Measurements from ENCODE around the gene GALNT14.
"Not testable (repeated sequence)": the region's sequence is repeated elsewhere in the genome, so short reads cannot be mapped to it uniquely, and the experiment has no call there.

GALNT14 gene

DNA sequence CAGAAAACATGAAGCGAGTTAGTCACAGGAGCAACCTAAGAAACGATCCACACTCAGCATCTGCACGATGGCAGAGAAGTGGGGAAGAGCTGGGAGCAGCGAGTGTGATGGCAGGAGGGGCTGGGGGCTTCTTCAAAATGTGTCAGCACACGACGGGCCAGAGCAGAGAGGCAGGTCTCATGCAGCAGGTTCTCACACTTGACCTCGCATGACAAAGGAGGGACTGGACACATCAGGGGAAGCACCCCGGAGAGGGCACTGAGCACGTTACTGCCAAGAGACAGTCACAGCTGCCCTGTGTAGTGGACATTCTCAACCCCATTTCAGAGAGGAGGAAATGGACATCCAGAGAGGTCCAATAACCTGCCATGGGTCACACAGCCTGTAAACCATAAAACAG is 226.9 kb downstream of the GALNT14 start:
- in situ Hi-C loops (cut with MboI; ENCODE audit: low sequenced_read_pairs), result no loop called here

DNA sequence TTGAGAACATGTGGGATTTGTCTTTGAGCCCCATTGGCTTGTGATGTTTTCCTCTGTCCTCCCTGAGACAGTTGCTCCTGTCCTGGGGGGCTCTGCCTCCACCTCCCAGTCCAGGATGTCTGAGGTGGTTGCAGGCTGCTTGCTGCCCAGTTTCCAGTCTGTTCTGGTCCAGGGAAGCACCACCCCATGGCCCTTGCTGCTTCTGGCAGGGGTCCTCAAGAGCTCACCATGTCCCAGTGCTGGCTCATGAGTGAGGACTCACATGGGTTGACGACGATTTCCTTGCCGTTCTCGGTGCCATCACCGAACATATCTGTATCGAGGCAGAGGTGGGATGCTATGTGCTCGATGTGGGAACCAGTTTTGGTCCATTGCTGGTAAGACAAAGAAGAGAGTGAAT is 227.6 kb downstream of the GALNT14 start:
- in situ Hi-C loops (cut with MboI; ENCODE audit: low sequenced_read_pairs), result no loop called here

DNA sequence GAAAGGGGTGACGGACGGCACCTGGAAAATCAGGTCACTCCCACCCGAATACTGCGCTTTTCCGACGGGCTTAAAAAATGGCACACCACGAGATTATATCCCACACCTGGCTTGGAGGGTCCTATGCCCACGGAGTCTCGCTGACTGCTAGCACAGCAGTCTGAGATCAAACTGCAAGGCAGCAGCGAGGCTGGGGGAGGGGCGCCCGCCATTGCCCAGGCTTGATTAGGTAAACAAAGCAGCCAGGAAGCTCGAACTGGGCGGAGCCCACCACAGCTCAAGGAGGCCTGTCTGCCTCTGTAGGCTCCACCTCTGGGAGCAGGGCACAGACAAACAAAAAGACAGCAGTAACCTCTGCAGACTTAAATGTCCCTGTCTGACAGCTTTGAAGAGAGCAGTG is 233.8 kb downstream of the GALNT14 start:
- in situ Hi-C loops (cut with MboI; ENCODE audit: low sequenced_read_pairs), result not testable (repeated sequence)

DNA sequence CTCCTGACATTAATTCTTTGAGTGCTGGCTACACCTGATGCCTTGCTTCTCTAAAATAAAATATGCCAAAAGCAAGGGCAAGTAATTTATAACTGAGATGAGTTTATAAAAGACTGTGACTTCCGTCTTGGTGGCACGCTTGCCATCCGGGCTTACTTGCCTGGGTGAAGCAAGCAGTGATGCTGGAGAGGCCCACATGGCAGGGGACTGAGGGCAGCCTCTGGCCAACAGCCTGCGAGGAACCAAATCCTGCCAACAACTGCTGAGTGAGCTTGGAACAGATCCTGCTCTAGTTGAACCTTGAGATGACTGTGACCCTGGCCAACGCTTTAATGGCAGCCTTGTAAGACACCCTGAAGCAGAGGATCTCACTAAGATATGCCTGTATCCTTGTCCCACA is 234.9 kb downstream of the GALNT14 start:
- in situ Hi-C loops (cut with MboI; ENCODE audit: low sequenced_read_pairs), result no loop called here

DNA sequence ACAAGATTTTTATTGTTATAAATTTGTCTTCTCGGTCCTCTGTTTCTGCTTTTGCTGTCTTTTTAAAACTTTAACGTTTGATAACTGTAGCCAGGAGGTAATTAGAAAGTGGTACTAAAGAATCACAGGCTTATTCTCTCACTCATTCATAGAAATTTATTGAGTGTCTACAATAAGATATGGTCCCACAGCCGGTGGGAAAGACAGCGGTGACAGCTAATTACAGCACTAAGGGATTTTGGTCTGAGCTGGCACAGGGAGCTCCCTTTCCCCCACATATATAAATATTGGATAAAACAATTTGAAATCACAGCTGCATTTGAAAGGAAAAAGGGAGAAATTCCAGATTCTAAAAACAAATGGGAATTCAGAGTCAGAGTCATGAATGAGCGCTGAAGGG is 237.9 kb downstream of the GALNT14 start:
- in situ Hi-C loops (cut with MboI; ENCODE audit: low sequenced_read_pairs), result no loop called here

DNA sequence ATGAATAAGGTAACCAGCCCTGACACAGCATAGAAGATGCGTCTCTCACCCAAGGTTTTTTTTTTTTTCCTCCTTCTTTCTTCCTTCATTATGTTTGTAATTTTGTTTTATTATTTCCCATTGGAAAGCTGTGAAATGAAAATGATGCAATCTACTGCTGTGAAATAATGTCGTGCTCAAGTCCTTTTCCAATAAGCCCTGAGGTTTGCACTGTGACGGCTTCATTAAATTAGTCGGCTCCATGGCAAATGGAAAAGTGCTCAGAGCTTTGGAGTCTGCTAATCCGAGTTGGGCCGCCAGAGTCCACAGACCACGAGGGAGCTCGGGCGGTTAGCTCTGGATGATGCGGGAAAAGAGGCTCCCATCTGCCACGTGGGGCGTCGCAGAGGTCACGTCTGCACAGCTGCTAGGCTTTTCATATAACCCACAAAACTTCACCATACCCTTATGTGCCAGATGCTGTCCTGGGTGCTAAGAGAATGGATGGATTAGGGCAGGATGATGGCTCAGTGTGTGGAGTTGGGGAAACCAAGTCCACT is 238.7 kb downstream of the GALNT14 start:
- in situ Hi-C loops (cut with MboI; ENCODE audit: low sequenced_read_pairs), result no loop called here

DNA sequence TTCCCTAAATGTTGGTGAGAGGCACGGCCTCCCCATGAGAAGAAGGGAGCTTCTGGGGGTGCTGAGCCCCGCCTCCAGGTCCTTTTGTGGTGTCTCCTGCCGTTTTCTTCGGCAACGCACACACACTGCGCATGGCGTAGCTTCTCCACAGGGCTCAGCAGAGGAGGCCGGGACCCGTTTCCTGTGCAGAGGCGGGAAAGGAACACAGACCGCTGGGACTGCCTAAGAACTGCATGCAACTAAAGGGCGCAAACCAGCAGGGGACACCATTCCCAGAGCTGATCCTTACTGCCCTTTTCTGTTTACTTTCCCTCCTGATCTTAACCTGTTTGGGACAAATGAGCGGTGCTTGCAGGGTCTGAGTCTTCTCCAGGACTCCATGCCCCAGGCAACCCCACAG is 240.7 kb downstream of the GALNT14 start:
- in situ Hi-C loops (cut with MboI; ENCODE audit: low sequenced_read_pairs), result no loop called here

DNA sequence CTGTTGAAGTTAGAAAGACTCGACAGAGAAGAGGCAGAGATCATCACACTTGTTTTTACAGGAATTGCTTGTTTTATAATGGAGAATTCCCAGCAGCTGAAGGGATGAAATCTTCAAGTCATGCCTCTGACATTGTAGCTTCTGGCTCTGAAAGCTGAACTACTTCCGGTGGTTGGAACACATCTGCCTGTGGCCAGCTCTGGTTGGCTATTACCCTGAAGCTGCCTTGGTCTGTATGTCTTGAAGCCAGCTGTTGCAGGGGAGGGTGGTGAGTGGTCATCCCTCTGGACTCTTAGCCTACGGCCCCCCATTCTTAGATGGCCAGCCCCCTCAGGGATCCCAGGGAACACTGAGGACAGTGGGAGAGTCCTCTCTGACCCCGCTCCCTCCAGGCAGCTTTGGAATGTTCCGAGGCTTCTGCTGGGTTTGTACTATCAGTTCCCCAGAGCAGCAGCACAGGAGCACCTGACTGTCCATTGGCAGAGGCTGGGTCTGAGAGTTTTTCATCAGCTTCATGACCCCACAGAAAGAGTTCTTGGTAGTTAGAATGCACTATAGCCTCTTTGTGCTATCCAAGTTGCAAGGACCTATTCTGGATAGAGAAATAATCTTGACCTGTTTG is 243.6 kb downstream of the GALNT14 start:
- in situ Hi-C loops (cut with MboI; ENCODE audit: low sequenced_read_pairs), result no loop called here

DNA sequence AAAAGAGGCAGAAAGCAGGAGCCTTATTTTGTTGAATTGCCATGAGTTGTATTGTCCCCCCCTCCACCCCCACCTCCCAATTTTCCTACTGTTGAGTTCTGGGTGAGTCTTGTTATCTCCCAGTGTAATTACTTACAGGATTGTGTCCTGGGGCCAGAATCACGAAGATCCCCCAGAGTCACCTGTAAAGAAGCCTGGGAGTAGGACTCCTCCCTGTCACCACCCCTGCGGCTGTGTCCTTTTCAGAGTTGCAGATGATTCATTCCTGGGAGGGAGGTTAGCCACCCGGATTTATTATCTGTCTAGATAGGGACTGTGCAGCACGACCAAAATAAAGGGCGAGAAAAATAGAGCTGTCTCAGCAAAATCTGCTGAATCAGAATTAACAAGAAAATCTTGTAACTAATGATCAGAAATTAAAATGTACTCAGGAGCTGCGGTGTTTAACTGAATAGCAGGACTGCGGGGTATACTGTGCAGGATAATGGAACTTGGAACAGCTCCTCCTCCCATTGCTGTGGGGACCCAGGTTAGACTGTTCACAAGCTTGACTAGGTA is 249.3 kb downstream of the GALNT14 start:
- in situ Hi-C loops (cut with MboI; ENCODE audit: low sequenced_read_pairs), result no loop called here

DNA sequence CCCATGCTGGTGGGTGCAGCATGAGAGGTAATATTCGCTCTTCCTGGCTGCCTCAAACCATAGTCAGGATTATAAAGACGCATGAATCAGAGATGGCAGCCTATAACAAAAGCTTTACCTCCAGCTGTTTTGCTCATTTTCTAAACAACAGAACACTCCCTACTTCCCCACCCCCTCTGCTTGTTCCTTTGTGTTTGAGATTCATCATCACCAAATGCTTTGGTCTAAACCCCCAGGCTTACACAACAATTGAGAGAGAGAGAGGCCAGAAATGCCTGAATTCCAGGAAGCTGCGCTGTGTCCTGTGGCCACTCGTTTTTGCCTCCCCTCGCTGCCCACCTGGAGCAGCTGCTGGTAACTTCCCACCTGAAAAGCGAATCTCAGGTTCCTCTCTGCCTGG is 252.2 kb downstream of the GALNT14 start:
- in situ Hi-C loops (cut with MboI; ENCODE audit: low sequenced_read_pairs), result no loop called here

DNA sequence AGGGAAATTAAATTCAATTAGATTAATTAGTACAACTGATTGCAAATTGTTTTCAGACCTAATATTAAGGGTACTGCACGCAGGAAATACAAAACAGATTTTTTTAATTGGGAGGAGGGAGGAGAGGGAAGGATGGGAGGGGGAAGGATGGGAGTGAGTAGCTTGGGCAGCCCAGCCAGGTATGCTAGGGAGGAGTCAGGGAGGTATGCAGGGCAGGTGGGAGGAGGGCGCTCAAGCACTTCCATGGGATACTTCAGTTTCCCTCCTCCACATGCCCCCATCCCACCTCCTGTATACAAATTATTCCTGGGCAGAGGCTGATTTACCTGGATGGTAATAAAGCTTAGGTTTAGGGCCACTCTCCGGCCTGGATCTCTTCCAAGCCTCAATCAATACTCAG is 254.4 kb downstream of the GALNT14 start:
- in situ Hi-C loops (cut with MboI; ENCODE audit: low sequenced_read_pairs), result no loop called here

DNA sequence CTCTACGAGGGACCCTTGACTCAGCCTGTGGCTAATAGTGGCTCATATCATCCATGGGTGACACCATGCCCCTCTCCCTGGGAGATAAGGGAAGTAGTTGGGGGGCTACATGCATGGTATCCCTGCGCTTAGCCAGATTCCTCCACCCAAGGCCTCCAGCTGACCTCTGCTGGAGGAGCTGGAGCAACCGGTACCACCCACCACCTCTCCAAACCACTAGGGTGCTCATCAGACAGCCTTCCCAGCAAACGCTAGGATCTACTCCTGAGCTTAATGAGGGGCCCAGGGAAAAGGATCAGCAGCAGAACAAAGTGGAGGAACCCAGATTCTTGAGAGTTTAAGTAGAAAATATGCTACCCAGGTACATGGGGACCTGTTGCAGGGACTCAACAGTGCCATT is 255.1 kb downstream of the GALNT14 start:
- in situ Hi-C loops (cut with MboI; ENCODE audit: low sequenced_read_pairs), result no loop called here

DNA sequence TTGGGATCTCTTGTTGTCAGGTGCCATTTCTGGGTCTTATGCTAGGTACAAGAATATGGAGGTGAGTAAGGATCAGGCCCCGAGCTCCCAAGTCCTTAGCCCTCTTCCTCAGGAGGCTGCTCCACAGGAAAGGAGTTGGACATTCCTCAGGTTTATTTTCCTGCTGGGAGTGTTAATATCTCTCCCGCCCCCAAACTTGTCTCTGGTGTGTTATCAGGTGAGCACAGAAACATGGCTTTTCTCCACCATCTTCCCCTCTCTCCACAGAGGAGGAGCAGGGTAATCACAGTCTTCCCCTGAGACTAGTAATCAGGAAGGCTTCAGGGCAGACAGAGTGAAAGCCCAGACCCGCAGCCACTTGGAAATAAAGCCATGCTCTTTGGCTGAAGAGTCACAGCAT is 257.7 kb downstream of the GALNT14 start:
- in situ Hi-C loops (cut with MboI; ENCODE audit: low sequenced_read_pairs), result no loop called here

DNA sequence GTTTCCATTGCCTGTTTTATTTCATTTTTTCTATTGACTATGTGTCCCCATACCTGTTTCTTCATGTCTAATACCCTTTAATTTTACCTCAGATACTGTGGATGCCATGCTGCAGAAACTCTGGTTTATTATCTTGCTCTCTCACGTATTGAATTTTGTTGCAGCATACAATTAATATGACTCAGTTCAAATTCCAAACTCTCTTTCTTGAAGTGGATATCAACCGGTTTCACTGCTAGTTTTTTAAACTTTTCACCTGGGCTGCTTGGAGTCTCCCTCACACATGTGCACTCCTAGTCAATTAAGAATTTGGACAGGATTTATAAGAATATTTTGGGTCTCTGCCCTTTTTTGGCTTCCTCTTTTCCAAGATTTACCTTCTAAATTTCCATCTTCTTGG is 260.4 kb downstream of the GALNT14 start:
- in situ Hi-C loops (cut with MboI; ENCODE audit: low sequenced_read_pairs), result no loop called here

DNA sequence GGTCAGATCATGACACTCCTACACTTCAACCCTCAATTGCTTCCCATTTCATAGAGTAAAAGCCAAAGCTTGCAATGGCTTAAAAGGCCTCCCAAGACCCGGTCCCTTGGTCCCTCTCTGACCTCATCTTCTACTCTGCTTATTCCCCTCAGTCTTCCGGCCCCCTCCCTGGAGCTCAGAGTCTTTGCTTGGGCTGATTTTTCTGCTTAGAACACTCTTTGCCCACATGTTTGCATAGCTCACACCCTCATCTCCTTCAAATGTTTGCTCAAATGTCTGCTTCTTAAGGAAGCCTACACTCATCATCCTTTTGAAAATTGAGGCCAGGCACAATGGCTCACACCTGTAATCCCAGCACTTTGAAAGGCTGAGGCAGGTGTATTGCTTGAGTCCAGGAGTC is 265.4 kb downstream of the GALNT14 start:
- in situ Hi-C loops (cut with MboI; ENCODE audit: low sequenced_read_pairs), result no loop called here

DNA sequence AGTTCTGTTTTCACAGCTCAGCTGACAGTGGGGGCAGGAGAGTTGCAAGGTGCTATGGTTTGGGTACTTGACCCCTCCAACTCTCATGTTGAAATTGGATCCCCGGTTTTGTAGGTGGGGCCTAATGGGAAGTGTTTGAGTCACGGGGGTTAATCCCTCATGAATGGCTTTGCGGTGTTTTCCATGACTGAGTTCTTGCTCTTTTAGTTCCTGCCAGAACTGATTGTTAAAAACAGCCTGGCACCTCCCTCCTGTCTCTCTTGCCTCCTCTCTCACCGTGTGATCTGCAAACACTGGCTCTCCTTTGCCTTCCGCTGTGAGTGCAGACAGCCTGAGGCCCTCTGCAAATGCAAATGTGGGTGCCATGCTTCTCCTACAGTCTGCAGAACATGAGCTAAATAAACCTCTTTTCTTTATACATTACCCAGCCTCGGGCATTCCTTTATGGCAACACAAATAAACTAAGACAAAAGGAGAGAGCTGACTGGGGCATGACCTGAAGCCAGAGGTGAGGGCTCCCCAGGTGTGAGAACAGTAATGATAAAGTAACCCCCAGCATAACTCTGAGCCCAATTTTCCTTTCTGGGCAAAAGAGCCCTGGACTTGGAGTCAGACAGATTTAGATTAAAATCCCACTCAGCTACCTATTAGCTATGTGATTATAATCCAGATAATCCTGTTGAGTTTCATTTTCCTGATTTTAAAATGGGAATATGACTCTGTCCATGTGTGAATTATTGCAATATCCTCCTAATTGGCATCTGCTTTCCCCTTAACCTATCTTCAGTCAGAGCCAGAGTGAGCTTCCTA is 266.1 kb downstream of the GALNT14 start:
- in situ Hi-C loops (cut with MboI; ENCODE audit: low sequenced_read_pairs), result no loop called here

DNA sequence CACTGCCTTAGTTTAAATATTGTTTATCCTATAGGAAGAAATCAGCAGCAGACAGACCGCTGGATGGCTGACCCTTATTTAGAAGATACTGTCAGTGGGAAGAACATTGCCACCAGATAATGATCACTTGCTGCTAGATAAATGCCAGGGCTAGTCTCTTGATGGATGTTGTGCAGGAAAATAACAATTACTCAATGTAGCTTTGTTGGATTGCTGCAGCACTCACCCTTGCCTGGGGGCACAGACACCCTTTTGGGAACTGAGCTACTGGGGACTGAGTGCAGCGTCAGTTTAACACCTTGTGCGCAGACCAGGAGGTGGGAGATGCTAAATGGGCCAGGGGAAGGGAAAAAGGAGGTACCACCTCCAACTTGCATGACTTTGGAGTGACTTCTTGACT is 266.8 kb downstream of the GALNT14 start:
- in situ Hi-C loops (cut with MboI; ENCODE audit: low sequenced_read_pairs), result no loop called here

DNA sequence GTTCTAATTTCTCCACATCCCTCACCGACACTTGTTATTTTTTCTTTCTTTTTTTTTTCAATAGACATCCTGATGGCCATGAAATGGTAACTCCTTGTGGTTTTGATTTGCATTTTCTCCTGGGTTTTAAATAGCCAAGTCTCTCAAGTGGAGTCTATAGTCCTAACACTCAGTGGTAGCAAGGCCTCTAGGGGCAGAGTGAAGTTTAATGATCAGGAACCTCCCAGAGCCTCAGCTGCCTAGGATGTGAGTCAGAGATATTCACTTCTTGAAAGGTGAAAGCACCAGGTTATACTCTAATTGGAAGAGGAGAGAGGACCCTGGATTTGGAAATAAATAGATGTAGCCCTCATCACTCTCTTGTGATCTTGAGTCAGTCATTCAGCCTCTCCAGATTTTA is 268.3 kb downstream of the GALNT14 start:
- in situ Hi-C loops (cut with MboI; ENCODE audit: low sequenced_read_pairs), result no loop called here

DNA sequence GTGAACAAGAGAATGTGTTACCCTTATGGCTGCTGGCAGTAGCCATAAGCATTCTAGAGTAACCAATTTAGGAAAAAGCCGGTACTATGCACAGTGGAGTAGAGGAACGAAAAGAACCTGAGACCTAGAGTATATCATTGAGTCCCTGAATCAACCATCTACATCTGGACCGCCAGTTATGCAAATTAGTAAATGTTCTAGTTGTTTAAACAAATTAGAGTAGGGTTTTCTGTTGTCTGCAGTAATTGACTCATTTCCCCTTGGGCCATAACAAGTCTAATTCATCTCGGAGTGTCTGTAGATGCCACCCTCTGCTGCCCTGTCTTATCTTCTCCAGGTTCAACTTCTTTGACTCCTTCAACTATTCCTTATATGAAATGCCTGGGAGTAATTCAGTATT is 270.9 kb downstream of the GALNT14 start:
- in situ Hi-C loops (cut with MboI; ENCODE audit: low sequenced_read_pairs), result no loop called here

DNA sequence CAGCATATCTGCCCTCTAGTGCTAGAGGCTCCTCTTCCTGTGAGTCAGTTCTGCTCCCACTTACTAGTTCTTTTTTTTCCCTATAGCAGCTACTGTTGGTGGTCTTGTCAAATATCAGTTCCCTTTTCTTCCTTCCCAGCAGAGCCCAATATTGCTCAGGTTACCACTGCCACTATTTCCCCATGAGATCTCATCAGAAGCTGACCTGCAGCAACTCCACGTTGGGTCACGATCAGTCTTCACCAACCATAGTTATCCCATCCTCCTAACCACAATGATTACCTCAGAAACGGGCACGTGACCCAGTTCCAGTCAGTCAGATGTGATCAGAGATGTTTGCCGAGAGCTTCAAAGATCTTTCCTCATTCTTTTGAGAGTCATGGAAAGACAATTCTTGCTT is 271.3 kb downstream of the GALNT14 start:
- in situ Hi-C loops (cut with MboI; ENCODE audit: low sequenced_read_pairs), result no loop called here

DNA sequence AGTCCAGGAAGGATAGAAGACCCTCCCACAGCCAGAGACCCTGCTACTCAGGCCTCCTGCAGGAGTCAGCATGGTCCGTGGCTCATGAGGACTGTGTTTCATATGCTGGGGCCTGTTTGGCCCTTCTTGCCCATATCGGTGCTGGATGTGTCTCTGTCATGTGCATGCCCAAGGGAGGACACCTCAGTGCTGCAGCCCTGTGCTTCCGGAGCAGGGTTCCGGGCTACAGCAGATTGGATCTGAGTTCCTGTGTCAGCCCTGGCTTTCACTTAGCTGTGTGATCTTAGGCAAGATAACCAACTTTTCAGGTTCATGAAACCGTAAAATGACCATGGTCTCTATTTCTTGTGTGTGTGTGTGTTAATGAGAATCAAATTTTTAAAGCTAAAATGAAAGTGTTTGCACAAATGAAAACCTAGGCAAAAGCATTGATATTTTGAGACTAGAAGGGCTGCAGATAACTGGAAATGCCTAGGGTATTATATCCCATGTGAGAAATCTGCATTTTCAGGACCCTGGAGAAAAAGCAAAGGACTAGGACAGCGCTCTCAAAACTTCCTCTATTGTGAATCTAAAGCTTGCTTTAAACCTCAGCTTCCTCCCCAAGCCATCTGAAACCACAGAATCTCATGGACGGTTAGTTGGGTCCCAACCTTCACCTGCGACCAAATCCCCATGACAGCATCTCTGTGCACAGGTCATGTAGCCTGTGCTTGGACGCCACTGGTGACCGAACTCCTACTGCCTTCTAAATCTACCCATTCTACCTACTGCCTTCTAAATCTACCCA is 272.2 kb downstream of the GALNT14 start:
- in situ Hi-C loops (cut with MboI; ENCODE audit: low sequenced_read_pairs), result no loop called here

Measured in hTERT RPE-1 (cell line).